GM18870 (cell line): ENCODE measurements around the gene SHANK3.
"Not testable (repeated sequence)": the region's sequence is repeated elsewhere in the genome, so short reads cannot be mapped to it uniquely, and the experiment has no call there.

Experiments used
- ATAC-seq: cut with Tn5 transposase; IDR thresholded peaks from one replicate; pipeline ENCODE4 v1.9.1; 2021; ENCODE audit warnings: moderate library complexity; ENCODE audit not compliant: unreplicated experiment

Gene SHANK3

GRCh38 chr22:50672471-50673230, at the start of gene SHANK3:
SHANK3 (plus strand) TSS chr22:50672823.
- no peak for ATAC-seq

- no peak for ATAC-seq
Measured at GRCh38 chr22:50624347-50625130, 48.1 kb upstream of the SHANK3 start.

GRCh38 chr22:50625131-50625567, 47.5 kb upstream of the SHANK3 start:
- no peak for ATAC-seq

- ATAC-seq, result no peak
Measured at GRCh38 chr22:50625568-50626313, 46.9 kb upstream of the SHANK3 start.

GRCh38 chr22:50626314-50626849, 46.2 kb upstream of the SHANK3 start:
- no peak for ATAC-seq

GRCh38 chr22:50626850-50627641, 45.6 kb upstream of the SHANK3 start:
- ATAC-seq, result no peak

GRCh38 chr22:50627642-50628542, 44.7 kb upstream of the SHANK3 start, which contains the start of gene ARSA:
ARSA (minus strand) TSS chr22:50628152; CDS start chr22:50627779, 373 bp downstream.
- ATAC-seq, result no peak

- no peak for ATAC-seq
Measured at GRCh38 chr22:50628543-50629134, 44.0 kb upstream of the SHANK3 start.

- no peak for ATAC-seq
Measured at GRCh38 chr22:50630376-50630775, 42.2 kb upstream of the SHANK3 start.

GRCh38 chr22:50633086-50633485, 39.5 kb upstream of the SHANK3 start:
- ATAC-seq, result no peak

GRCh38 chr22:50633771-50634170, 38.9 kb upstream of the SHANK3 start:
- no peak for ATAC-seq

- no peak for ATAC-seq
Measured at GRCh38 chr22:50635591-50635990, 37.0 kb upstream of the SHANK3 start.

GRCh38 chr22:50640296-50640695, 32.3 kb upstream of the SHANK3 start:
- not testable (repeated sequence) for ATAC-seq

- ATAC-seq, result no peak
Measured at GRCh38 chr22:50640857-50641647, 31.6 kb upstream of the SHANK3 start.

GRCh38 chr22:50641696-50642607, 30.7 kb upstream of the SHANK3 start:
- no peak for ATAC-seq

- ATAC-seq, result not testable (repeated sequence)
Measured at GRCh38 chr22:50643021-50643820, 29.4 kb upstream of the SHANK3 start.
